GM12872 (cell line): Measurements from ENCODE around the gene BMP7.

Experiments
- TF ChIP-seq, protein P1 (sequence below): IDR thresholded peaks from 3 replicates; pipeline ENCODE4 v1.5.1; 2011; ENCODE audit warnings: low read depth, mild to moderate bottlenecking, low read length, moderate library complexity; ENCODE audit not compliant: insufficient read depth

The BMP7 gene

DNA sequence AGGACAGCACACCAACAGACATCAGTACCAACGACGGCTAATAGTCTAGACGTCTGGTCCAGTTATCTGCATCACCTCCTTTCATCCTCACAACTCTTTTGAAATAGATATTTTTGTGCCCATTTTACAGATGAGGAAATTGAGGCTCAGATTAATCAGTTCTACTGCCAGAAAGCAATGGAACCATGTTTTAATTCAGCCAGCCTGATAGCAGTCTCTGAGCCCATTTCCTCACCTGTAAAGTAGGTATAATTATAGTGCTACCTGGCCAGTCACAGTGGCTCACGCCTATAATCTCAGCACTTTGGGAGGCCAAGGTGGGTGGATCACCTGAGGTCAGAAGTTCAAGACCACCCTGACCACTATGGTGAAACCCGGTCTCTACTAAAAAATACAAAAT lies 9.8 kb upstream of the BMP7 start:
- TF ChIP-seq, protein P1, sequence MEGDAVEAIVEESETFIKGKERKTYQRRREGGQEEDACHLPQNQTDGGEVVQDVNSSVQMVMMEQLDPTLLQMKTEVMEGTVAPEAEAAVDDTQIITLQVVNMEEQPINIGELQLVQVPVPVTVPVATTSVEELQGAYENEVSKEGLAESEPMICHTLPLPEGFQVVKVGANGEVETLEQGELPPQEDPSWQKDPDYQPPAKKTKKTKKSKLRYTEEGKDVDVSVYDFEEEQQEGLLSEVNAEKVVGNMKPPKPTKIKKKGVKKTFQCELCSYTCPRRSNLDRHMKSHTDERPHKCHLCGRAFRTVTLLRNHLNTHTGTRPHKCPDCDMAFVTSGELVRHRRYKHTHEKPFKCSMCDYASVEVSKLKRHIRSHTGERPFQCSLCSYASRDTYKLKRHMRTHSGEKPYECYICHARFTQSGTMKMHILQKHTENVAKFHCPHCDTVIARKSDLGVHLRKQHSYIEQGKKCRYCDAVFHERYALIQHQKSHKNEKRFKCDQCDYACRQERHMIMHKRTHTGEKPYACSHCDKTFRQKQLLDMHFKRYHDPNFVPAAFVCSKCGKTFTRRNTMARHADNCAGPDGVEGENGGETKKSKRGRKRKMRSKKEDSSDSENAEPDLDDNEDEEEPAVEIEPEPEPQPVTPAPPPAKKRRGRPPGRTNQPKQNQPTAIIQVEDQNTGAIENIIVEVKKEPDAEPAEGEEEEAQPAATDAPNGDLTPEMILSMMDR = no peak

DNA sequence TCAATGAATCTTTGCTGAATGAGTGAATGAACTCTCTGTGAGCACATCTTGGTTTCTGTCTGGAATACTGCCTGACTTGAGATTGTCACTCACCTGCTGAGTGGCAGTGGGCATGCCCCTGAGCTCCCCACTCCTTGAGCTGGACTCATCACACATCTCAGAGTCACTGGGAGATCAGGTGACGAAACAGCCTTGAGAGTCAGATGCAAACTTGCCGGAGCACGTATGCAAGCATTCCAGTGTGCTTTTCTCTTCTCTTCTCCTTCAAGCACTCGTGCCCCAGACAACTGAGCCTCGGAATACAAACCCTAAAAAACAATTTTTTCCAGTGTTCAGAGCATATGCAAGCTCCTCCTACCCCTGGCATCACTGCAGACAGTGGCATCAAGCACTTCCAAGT lies 9.4 kb upstream of the BMP7 start:
- TF ChIP-seq, protein P1 = no peak

DNA sequence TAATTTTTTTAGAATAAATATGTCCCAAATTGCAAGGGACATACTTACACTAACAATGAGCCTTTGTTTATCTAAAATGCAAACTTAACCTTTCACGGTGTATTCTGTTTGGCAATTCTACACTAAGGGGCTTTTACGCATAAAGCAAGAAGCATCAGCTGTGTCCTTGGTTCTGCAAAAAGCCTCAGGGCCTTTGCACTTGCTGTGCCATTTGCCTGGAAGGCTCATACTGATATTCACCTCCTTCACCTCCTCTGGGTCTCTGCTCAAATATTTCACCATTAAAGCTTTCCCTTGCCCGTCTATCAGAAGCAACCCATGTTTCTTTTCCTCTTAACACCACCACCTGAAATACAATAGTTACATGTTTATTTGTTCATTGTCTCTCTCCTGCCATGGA lies 8.9 kb upstream of the BMP7 start:
- TF ChIP-seq, protein P1 = no peak

DNA sequence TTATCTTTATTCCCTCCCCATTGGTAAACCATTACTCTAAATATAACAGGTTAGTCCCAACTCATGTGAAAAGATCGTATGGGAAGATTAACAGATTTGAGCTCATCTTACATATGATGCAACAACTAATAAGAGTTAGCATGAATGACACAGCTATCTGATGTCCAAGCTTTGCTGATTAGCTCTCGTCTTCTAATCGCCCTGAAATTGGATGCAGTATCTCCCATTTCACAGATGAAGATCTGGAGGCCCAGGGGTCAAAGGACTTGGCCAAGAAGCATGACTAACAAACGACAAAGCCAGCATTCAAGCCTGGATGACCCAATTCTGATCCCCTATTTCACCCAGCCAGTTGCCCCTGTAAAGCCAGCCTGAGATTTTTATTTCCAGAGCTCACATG lies 8.4 kb upstream of the BMP7 start:
- TF ChIP-seq, protein P1 = no peak

DNA sequence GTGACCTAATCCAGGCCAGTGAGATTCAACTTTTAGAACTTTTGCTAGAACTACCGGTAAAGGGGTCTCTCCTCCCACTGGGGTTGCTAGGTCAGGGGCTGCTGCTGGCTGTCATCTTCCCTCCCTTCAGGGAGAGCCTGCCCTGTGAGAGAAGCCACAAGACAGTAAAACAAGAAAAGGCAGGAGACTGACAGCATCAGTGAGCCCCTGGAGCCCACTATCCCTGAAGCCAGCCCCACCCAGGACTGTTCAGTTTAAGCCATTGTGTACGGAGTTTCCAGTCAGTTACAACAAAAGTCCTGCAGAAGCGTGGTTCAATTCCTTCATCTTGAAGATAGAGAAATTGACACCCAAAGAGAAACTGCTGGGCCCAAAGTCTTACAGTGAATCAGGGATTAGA lies 7.9 kb upstream of the BMP7 start:
- TF ChIP-seq, protein P1 = no peak

DNA sequence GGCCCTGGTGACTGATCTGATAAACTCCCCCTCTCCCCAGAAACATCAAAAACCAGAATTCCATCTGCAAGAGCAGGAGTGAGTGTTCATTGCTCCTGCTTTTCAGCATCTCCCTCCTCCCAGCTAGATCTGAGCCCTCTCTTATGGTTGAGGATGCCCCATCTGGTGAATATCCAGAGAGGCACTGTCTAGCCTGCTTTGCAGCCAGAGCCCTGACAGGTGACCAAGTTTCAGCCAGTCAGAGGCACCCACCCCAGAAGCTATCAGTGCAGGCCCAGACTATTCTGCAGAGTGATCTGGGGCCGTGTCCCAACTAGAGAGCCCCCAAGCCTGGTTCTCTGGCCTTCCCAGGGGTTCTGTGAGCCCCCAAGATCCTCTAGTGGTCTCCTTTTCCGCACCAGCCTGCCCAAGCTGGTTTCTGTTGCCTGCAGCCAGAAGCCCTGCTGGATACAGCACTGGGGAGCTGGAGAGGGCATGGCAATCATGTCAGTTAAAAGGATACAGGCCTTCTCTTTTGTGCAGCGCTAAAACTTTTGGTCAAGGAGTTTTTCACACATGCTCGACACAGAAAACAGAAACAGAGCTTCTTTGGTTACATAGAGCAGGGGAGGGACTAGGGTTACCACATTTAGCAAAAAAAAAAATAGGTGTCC lies 6.6 kb upstream of the BMP7 start:
- TF ChIP-seq, protein P1 = no peak

DNA sequence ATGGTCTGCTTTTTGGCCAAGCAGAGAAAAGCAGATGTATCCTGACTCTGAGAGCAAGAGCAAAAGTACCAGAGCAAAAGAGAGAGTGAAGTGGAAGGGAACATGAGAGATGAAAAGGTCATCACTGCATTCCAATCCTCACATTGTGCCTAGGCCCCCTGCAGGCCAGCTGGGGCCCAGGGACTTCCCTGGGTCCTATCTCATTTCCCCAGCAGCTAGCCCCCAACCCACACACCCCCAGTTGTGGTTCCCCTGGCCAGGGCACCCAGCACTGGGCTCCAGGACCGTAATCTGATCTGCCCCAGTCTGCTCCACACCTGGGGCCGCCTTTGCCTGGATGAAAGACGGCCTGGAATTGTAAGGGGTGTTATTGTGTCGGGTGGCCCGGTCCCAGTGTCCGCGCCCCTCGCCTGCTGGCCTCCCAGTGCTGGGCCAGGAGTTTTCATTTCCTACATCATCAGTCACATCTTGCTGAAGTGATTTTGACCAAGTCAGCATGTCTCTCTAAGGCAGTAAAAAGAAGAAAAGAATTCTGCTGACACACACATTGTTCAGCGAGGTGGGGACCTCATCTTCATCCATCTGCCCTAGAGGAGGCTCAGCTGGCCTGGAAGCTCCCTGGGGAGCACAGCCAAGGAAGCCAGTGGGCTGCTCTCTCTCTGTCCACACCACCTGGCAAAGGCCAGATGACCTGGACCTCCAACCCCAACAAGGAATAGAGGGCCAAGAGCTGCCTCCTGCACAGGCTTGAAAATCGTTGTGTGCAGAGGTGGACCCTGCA lies 4.0 kb upstream of the BMP7 start:
- TF ChIP-seq, protein P1 = peak; percentile 14; the same call in 1 of the 3 replicates
